ENCODE results near the gene CDC42.
"Not testable (repeated sequence)": the region's sequence is repeated elsewhere in the genome, so short reads cannot be mapped to it uniquely, and the experiment has no call there.

GRCh38 chr1:22002875-22003274 lies 49.6 kb upstream of the CDC42 start:
- TF ChIP-seq CTCF (IDR thresholded peaks at IDR 0.05; ENCODE audit: low read depth, low read length); EZH2phosphoT487 (IDR thresholded peaks at IDR 0.05; ENCODE audit: low read depth): not testable (repeated sequence)

Data from OCI-LY3 (cell line).